IPS-18c (cell line): Measurements from ENCODE around the gene ADAMTSL5.

Experiments
- H3K4me3 ChIP-seq: 2 replicates; pipeline ENCODE4 v1.7.0; 2013; ENCODE audit warnings: low read depth, mild to moderate bottlenecking, low read length, moderate library complexity; ENCODE audit not compliant: insufficient read depth
- H3K9me3 ChIP-seq: one replicate; pipeline ENCODE4 v1.6.1; 2013; ENCODE audit warnings: mild to moderate bottlenecking, low read length, moderate library complexity; ENCODE audit not compliant: control insufficient read depth, insufficient read depth

The ADAMTSL5 gene

DNA sequence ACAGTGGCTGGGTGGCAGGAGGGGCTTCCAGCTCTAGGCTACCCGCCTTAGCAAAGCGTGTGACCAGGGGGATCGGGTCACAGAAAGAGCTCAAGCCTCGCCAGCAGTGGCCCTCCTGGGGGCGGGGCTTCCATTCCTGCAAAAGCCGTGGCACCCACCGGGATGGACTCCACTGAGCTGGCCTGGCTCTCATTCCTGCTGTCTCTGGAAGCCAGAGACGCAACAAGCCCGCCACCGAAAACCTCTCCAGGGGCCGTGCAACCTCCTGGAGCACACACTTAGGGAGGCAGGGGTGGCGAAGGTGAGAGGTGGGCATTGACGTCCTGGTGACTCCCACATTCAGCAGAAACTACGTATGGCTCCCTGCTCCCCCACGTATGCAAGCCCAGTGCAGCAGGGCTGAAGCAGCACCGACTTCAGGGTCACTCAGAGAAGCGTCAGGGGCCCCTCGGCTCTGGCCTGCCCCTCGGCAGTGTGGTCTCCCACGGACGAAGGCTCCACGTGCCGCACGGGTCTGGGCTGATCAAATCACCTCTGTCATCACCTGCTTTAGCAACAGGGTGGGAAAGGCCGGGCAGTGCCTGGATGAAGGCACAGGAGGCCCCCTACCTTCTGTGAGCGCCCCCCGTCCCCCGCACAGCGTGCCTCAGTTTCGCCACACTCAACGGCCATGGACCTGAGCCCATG, 36.9 kb downstream of the ADAMTSL5 start:
- no peak overlapping the region for H3K4me3 ChIP-seq

DNA sequence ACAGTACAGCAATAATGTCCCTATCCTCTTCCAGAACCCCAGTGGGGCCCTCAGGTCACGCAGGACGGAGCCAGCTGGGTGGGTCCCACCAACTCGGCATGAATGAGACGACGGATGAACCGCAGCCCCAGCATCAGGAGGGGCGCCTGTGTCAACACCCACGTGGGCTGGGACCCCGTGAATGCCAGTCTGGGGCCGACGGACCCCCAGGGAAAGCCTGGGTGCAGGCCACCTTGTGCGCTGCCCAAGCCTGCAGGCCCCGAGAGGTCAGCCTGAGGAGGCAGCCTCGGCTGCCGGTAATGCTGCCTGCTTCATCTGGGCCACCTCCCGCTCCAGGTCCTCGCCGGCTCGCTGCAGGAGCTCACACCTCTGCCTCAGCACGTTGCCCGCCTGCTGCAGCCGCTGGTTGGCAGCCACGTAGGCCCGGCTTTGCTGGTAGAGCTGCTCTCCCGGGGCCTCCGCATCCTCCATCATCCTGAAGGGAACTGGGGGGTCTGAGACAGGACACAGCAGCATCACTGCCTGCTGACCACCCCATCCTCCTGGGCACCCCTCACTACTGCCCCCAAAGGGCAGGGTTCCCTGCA, 38.0 kb downstream of the ADAMTSL5 start:
- Histone ChIP-seq H3K4me3 (no peak overlapping the region), H3K9me3 (no peaks in the 10 kb centered on the region)

More for the DNA sequence above, 36.9 kb downstream of the ADAMTSL5 start:
- no peaks in the 10 kb centered on the region for H3K9me3 ChIP-seq

DNA sequence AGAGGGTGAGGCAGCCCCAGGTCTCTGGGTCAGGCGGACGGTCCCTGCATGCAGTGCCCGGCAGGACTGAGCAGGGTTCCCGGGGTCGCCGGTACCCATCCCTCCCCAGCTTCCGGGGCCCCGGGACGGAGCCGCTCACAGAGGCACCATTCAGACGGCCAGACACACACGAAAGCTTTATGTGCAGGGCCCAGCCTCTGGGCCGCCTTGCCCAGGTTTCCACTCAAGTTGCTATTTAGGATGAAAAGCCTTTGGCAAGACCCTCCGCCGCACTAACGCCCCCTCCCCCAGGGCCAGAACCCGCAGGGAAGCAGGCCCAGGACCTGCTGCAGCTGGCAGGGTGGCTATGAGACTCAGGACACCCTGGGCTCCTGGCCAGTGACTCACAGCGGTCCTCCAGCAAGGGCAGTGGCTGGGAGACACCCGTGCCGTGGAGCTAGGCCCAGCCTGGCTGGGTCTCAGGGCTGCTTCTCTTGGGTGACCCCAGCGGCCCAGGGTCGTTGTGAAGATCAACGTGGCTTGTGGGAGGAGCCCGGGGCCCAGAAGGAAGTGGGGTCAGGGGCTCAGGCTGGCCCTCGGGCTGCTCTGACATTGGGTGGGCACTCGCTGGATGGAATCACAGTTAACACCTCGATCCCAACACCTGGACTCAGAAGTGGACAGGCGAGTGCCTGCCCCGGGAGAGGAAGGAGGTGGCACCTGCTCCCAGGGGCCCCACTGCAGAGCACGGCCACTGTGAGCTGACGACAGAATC, 38.6 kb downstream of the ADAMTSL5 start:
- H3K4me3 ChIP-seq = no peak overlapping the region
- H3K9me3 ChIP-seq = no peaks in the 10 kb centered on the region

DNA sequence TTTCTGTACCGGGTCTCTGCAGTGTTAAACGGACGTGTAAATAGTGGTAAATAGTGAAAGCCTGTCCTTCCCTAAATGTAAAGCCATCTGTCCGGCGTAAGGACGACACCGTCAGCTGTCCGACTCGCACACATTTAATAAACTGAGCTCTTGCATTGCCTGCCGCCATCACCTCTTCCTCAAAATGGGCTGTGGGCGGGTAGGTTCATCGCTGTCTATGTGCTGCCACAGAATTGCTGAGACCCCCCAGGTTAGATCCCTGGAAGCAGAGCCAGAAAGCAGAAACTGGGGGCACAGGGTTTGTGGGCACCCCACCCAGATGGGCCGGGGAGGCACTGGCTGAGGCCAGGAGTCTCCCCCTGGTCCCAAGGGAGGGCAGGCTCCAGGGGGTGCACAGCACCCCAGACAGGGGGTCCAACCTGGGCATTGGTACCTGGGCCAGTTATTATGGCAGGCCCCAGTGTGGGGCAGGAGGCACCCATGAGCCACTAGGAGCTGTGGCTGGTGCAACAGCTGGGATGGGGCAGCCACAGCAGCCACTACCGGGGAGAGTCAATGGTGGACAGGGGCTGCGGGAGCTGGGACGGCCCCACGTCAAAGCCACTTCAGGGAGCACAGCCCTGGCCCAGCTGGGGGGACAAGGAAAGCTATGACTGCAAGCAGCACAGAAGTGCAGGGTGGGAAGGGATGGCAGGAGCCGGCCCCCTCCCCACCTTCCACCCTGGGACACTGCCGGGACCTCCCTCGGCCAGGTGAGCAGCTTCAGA, 39.6 kb downstream of the ADAMTSL5 start:
- H3K4me3 ChIP-seq = no peak overlapping the region
- no peaks in the 10 kb centered on the region for H3K9me3 ChIP-seq

DNA sequence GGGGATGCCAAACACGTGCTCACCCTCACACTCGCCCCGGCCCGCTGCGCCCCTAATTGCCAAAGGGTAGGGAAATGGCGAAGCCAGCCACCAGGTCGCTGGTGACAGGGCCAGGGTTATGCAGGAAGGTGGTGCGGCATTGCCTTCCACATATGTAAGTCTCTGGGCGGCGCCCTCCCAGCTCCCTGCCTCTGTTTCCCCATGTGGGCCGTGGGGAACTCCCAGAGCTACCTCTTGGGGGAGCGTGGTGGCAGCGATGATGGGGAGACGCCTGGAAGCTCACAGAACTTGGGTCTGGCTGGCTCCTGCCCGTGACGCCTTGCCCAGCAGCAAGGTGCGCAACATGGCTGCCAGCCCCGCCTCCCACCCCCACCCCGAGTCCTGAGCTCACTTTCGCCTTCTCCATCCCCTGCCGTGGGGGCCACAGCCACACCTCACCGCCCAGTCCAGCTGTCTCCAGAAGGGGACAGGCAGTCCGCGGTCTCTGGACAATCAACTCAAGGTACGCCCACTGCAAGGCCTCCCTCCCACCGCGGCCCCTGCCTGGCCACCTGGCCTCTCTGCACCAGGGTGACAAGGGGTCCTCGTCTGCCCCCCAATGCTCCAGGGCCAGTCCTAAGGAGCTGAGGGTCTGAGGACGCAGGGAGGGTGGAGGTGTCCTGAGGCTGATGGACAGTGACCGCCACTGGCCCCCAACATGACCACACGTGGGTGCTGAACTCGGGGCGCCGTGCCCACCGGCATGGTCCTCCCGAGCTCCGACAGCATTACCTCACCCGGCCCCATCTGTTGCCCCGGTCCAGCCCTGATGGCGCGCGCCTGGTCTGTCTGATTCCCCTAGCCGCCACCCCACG, 40.4 kb downstream of the ADAMTSL5 start:
- H3K9me3 ChIP-seq = no peaks in the 10 kb centered on the region
- no peak overlapping the region for H3K4me3 ChIP-seq

DNA sequence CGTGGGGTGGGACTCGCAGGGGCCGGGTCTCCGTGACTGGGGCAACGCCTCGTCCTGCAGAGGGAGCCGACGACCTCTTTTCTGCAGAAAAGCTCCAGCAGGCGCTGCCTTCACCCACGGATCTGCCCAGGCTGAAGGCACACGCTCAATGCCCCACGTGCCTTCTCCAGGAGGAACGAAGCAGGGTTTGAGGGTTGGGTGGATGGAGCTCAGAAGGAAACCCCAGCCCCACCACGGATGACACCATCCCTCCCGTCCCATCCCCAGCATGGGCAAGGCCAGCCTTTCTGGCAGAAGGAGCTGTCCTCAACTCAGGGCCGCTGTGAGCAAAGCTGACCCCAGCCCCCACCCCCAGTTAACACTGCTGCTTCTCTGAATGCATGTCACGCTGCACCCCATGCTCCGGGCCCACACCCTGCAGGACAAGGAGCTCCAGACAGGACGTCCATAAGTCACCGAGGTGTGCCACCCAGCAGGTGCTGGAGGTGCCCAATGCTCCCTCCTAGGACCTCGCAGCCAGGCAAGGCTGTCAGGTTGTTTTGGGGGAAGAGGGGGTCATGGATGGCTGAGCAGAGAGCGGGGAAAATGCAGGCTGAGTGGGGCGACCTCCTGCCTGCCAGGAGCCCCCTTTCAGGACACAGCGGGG, 41.2 kb downstream of the ADAMTSL5 start:
- H3K4me3 ChIP-seq = no peak overlapping the region

DNA sequence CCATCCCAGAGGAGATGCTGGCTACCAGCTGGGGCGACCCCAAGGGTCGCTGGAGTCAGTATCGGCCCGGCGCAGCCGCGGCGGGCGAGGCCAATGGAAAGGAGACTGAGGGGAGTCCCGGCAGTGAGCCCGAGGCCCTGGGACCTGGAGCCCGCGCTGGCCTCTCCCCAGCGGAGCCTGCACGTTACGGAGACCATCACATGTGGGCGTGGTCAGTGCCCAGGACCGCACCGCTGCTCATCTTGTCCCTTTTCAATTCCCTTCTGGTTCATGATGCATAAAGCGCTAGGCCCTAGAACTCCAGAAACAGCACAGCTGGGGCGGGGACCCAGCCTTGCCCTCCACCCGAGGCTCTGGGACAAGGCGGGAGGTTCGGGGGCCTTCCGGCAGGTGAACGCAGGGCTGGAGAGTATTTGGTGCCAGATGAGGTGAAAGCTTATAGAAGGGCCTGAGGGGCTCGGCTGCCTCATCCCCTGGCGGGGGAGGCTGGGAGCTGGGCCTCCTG, 41.8 kb downstream of the ADAMTSL5 start:
- Histone ChIP-seq H3K9me3 (peaks cover 2% of the 10 kb centered on the region), H3K4me3 (peak overlapping the region; percentile 40)

More for the DNA sequence above, 41.2 kb downstream of the ADAMTSL5 start:
- H3K9me3 ChIP-seq = no peaks in the 10 kb centered on the region

DNA sequence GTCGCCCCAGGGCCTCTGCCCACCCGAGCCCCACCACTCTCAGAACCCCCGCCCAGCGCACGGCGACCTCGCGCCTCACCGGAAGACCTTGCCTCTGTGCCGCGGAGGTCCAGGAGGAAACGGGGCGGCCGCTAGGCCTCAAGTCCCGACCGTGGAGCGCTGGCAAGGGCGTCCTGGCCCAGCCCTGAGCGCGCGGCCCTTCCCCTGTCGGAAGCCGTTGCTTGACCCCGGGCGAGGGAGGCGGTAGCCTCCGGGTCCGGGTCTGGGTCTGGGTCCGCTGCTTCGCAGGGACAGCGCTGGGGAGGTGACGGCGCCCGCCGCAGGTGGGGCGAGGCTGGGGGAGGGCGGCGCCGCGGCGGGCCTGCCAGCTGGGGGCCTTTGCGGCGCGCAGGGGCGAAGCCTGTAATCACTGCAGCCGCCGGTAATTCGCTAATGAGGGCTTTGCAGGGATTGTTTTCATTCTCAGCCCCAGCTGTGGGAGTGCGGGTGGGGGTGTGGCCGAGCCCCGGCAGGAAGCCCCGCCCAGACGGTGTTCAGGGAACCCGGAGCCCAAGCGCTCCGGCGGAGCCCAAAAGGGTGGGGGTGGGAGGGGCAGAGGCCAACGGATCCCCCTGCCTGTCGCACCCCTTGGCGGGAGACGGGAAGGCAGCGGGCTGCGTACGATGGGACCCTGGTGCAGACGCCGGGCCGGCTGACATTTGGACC, 42.4 kb downstream of the ADAMTSL5 start:
- Histone ChIP-seq H3K9me3 (peaks cover 4% of the 10 kb centered on the region), H3K4me3 (peak overlapping the region; percentile 40)

DNA sequence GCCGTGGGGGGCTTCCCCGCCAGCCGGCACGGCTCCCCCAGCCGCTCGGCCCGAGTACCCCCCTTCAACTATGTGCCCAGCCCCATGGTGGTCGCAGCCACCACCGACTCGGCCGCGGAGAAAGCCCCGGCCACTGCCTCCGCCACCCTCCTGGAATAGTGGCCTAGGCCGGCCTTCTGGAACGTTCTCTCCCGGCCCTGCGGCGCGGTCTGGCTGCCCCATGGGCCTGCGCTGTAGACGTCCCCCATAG, 42.8 kb downstream of the ADAMTSL5 start:
- H3K4me3 ChIP-seq = peak overlapping the region; percentile 40; the same call in 1 of the 2 replicates
- H3K9me3 ChIP-seq = peaks cover 4% of the 10 kb centered on the region

DNA sequence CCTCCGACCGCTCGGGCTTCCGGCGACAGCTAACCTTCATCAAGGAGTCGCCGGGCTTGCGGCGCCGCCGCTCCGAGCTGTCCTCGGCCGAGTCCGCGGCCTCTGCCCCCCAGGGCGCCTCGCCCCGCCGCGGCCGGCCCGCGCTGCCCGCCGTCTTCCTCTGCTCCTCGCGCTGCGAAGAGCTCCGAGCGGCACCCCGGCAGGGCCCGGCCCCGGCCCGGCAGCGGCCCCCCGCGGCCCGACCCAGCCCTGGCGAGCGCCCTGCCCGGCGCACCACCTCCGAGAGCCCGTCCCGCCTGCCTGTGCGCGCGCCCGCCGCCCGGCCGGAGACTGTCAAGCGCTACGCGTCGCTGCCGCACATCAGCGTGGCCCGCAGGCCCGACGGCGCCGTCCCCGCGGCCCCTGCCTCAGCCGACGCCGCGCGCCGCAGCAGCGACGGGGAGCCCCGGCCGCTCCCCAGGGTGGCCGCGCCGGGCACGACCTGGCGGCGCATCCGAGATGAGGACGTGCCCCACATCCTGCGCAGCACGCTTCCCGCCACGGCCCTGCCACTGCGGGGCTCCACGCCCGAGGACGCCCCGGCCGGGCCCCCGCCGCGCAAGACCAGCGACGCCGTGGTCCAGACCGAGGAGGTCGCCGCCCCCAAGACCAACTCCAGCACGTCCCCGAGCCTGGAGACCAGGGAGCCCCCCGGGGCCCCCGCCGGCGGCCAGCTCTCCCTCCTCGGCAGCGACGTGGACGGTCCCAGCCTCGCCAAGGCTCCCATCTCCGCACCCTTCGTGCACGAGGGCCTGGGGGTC, 43.4 kb downstream of the ADAMTSL5 start:
- peaks cover 4% of the 10 kb centered on the region for H3K9me3 ChIP-seq
- no peak overlapping the region; the same call in 1 of the 2 replicates for H3K4me3 ChIP-seq

DNA sequence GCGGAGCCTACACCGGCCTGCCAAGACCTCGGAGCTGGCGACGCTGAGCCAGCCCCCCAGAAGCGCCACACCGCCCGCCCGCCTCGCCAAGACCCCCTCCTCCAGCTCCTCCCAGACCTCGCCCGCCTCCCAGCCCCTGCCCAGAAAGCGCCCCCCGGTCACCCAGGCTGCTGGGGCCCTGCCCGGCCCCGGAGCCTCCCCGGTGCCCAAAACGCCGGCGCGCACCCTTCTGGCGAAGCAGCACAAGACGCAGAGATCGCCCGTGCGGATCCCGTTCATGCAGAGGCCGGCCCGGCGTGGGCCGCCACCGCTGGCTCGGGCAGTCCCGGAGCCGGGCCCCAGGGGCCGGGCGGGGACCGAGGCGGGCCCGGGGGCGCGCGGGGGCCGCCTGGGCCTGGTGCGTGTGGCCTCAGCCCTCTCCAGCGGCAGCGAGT, 44.0 kb downstream of the ADAMTSL5 start:
- Histone ChIP-seq H3K9me3 (peaks cover 4% of the 10 kb centered on the region), H3K4me3 (no peak overlapping the region)

DNA sequence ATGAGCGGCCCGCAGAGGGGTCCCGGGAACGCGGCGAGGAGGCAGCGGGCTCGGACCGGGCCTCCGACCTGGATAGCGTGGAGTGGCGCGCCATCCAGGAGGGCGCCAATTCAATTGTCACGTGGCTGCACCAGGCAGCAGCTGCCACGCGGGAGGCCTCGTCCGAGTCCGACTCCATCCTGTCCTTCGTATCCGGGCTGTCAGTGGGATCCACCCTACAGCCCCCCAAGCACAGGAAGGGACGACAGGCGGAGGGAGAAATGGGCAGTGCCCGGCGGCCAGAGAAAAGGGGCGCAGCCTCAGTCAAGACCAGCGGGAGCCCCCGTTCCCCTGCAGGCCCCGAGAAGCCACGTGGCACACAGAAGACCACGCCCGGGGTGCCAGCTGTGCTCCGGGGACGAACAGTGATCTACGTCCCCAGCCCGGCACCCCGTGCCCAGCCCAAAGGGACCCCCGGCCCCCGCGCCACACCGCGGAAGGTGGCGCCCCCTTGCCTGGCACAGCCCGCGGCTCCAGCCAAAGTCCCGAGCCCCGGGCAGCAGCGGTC, 44.5 kb downstream of the ADAMTSL5 start:
- Histone ChIP-seq H3K9me3 (peaks cover 4% of the 10 kb centered on the region), H3K4me3 (no peak overlapping the region)

DNA sequence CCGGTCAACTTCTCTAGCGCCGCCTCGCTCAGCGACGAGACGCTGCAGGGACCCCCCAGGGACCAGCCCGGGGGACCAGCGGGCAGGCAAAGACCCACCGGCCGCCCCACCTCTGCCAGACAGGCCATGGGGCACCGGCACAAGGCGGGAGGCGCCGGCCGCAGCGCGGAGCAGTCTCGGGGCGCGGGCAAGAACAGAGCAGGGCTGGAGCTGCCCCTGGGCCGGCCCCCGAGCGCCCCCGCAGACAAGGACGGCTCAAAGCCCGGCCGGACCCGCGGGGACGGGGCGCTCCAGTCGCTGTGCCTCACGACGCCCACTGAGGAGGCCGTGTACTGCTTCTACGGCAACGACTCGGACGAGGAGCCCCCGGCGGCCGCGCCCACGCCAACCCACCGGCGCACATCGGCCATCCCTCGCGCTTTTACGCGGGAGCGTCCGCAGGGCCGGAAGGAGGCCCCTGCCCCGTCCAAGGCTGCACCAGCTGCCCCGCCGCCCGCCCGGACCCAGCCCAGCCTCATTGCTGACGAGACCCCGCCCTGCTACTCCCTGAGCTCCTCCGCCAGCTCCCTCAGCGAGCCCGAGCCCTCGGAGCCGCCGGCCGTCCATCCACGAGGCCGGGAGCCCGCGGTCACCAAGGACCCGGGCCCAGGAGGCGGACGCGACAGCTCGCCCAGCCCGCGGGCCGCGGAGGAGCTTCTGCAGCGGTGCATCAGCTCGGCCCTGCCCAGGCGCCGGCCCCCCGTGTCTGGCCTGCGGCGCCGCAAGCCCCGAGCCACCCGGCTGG, 45.1 kb downstream of the ADAMTSL5 start:
- Histone ChIP-seq H3K9me3 (peaks cover 4% of the 10 kb centered on the region), H3K4me3 (peak overlapping the region; percentile 40; the same call in 1 of the 2 replicates)

DNA sequence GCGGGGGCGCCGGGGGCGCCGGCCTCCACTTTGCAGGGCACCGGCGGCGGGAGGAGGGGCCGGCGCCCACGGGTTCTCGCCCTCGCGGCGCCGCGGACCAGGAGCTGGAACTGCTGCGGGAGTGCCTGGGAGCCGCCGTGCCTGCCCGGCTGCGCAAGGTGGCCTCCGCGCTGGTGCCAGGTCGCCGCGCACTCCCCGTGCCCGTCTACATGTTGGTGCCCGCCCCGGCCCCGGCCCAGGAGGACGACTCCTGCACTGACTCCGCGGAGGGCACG, 45.7 kb downstream of the ADAMTSL5 start:
- Histone ChIP-seq H3K4me3 (peak overlapping the region; percentile 40), H3K9me3 (peaks cover 4% of the 10 kb centered on the region)
